ENCODE results near the gene CD24. TPM values are rescaled to one million over a fixed set of nuclear protein-coding genes. Genes with fewer than 3 reads are reported as not detected.

The CD24 gene
- total RNA-seq = 871 and 1,303 TPM in 2 replicates

GRCh38 chr6:106974336-106974998, at the start of gene CD24:
Gene CD24, minus strand, starts transcription at chr6:106974729. Its CDS starts 83 bp downstream, at chr6:106974646.

Other genes with a start within 250 kb of the CD24 start
- gene MTRES1, start 53.5 kb upstream of the CD24 start, total RNA-seq = 14.2 and 21.1 TPM in 2 replicates
- gene BEND3, start 140.8 kb upstream of the CD24 start, total RNA-seq = 1.6 and 3.2 TPM in 2 replicates

Measured in airway epithelial cell (primary cell).